ENCODE results near the gene ARHGEF12.

- TF ChIP-seq ZNF274 (IDR thresholded peaks at IDR 0.05; ENCODE audit: low read depth, low read length) (no peak), SUZ12 (IDR thresholded peaks at IDR 0.05; ENCODE audit: extremely low read depth, insufficient read depth, insufficient read length) (no peak), YY1 (IDR thresholded peaks at IDR 0.05; ENCODE audit: insufficient read depth, insufficient read length) (no peak)
Observed at GRCh38 chr11:120342678-120343077, 6.5 kb downstream of the ARHGEF12 start.

Measured in NT2/D1 (cell line).